IMR-90 (cell line): Measurements from ENCODE around the gene HDAC7. TPM values are rescaled to one million over a fixed set of nuclear protein-coding genes. Genes with fewer than 3 reads are reported as not detected.

ENCODE experiments used
- ATAC-seq: fragments of 200-7000 bp; cut with Tn5 transposase; 2 replicates; pipeline ENCODE4 v1.9.1; 2020; ENCODE audit warnings: low read depth, mild to moderate bottlenecking, moderate library complexity
- BruUV-seq: library from RNA; stranded (reverse); fragments of 400-500 nt; replicated peaks from 2 replicates; lab custom pipeline; 2021; lab: Mats Ljungman, UMichigan
- CTCF ChIA-PET: fragments of 300-600 bp; formaldehyde crosslinking; extraction: SDS; loops from one replicate; lab custom pipeline; 2021; ENCODE audit warnings: antibody characterized with exemption; lab: Yijun Ruan, JAX
- POLR2A ChIA-PET: fragments of 300-600 bp; sonication (Branson Sonifier 250); formaldehyde crosslinking; loops from one replicate; lab custom pipeline; 2022; ENCODE audit warnings: antibody characterized with exemption; ENCODE audit not compliant: unreplicated experiment; lab: Charles Lee
- DNase-seq: peaks from one replicate; pipeline ENCODE4 v3.0.0; 2013
- H2AFZ ChIP-seq: replicated peaks from 2 replicates; pipeline ENCODE3; 2013; ENCODE audit warnings: low read length, mild to moderate bottlenecking; ENCODE audit not compliant: poor library complexity
- H2AK5ac ChIP-seq: 2 replicates; pipeline ENCODE4 v1.6.1; 2013; ENCODE audit warnings: low read depth, low read length, inconsistent platforms
- H2AK9ac ChIP-seq: replicated peaks from 2 replicates; pipeline ENCODE3; 2013; ENCODE audit warnings: mild to moderate bottlenecking, low read depth, low read length, moderate library complexity; ENCODE audit not compliant: poor library complexity
- H2BK120ac ChIP-seq: 2 replicates; pipeline ENCODE4 v1.6.1; 2013; ENCODE audit warnings: low read depth, low read length, inconsistent platforms
- H2BK15ac ChIP-seq: 3 replicates; pipeline ENCODE4 v1.6.1; 2013; ENCODE audit warnings: low read depth, low read length, inconsistent platforms
- H2BK20ac ChIP-seq: 2 replicates; pipeline ENCODE4 v1.6.1; 2013; ENCODE audit warnings: low read depth, mild to moderate bottlenecking, inconsistent platforms, low read length, moderate library complexity
- H2BK5ac ChIP-seq: 2 replicates; pipeline ENCODE4 v1.6.1; 2013; ENCODE audit warnings: mild to moderate bottlenecking, low read depth, low read length, inconsistent platforms; ENCODE audit not compliant: poor library complexity, severe bottlenecking
- H3K14ac ChIP-seq: replicated peaks from 2 replicates; pipeline ENCODE4 v1.6.1; 2013; ENCODE audit warnings: low read depth, low read length, inconsistent platforms
- H3K18ac ChIP-seq: 2 replicates; pipeline ENCODE4 v1.6.1; 2013; ENCODE audit warnings: low read depth, low read length, control low read depth
- H3K23ac ChIP-seq: 2 replicates; pipeline ENCODE4 v1.6.1; 2013; ENCODE audit warnings: low read depth, low read length, inconsistent platforms
- H3K27ac ChIP-seq: 2 replicates; pipeline ENCODE4 v1.5.1; 2013; ENCODE audit warnings: mild to moderate bottlenecking, control low read depth, low read length; ENCODE audit not compliant: insufficient read depth
- H3K27me3 ChIP-seq: 2 replicates; pipeline ENCODE4 v1.6.1; 2013; ENCODE audit warnings: low read length; ENCODE audit not compliant: control insufficient read depth, insufficient read depth
- H3K36me3 ChIP-seq: 2 replicates; pipeline ENCODE4 v1.6.1; 2013; ENCODE audit warnings: low read length, mixed read lengths; ENCODE audit not compliant: control insufficient read depth, insufficient read depth
- H3K4ac ChIP-seq: 2 replicates; pipeline ENCODE4 v1.6.1; 2013; ENCODE audit warnings: low read depth, low read length, inconsistent platforms
- H3K4me1 ChIP-seq: 2 replicates; pipeline ENCODE4 v1.6.1; 2013; ENCODE audit warnings: low read length, mixed read lengths; ENCODE audit not compliant: control insufficient read depth, insufficient read depth
- H3K4me2 ChIP-seq: 2 replicates; pipeline ENCODE4 v1.6.1; 2013; ENCODE audit warnings: low read depth, mild to moderate bottlenecking, control low read depth, low read length, moderate library complexity
- H3K4me3 ChIP-seq: 2 replicates; pipeline ENCODE4 v1.5.1; 2013; ENCODE audit warnings: low read depth, mild to moderate bottlenecking, control low read depth, low read length, moderate library complexity; ENCODE audit not compliant: insufficient read depth
- H3K56ac ChIP-seq: 2 replicates; pipeline ENCODE4 v1.6.1; 2013; ENCODE audit warnings: low read length, inconsistent platforms; ENCODE audit not compliant: insufficient read depth; ENCODE audit errors: extremely low read depth
- H3K79me1 ChIP-seq, 2 experiments: 2 replicates each; pipeline ENCODE4 v1.6.1; 2013; ENCODE audit warnings: low read length in 2 of 2, inconsistent platforms in 1 of 2, low read depth in 1 of 2
- H3K9ac ChIP-seq: 2 replicates; pipeline ENCODE4 v1.6.1; 2013; ENCODE audit warnings: low read depth, low read length, control low read depth
- H3K9me1 ChIP-seq: 2 replicates; pipeline ENCODE4 v1.6.1; 2013; ENCODE audit warnings: low read length, inconsistent platforms; ENCODE audit not compliant: insufficient read depth
- H3K9me3 ChIP-seq: 2 replicates; pipeline ENCODE4 v1.6.1; 2013; ENCODE audit warnings: low read length; ENCODE audit not compliant: control insufficient read depth, insufficient read depth
- H4K20me1 ChIP-seq: 2 replicates; pipeline ENCODE4 v1.6.1; 2013; ENCODE audit warnings: low read length, inconsistent platforms; ENCODE audit not compliant: insufficient read depth
- H4K5ac ChIP-seq: 2 replicates; pipeline ENCODE4 v1.6.1; 2013; ENCODE audit warnings: mild to moderate bottlenecking, low read depth, low read length, control low read depth
- H4K8ac ChIP-seq, 2 experiments: 2 replicates each; pipeline ENCODE4 v1.6.1; 2013; ENCODE audit warnings: low read depth in 2 of 2, low read length in 2 of 2, control low read depth in 1 of 2, inconsistent platforms in 1 of 2
- H4K91ac ChIP-seq: 2 replicates; pipeline ENCODE4 v1.6.1; 2013; ENCODE audit warnings: low read depth, low read length, inconsistent platforms; ENCODE audit not compliant: insufficient read depth
- POLR2A ChIP-seq: IDR thresholded peaks from 2 replicates; pipeline ENCODE4 v1.6.1; 2012; ENCODE audit warnings: mild to moderate bottlenecking, low read depth, low read length
- WGBS, 2 experiments: methylation state at CpG; one replicate each; pipeline versions ENCODE4 v1.1.5 to v1.1.7; 2013; ENCODE audit warnings: missing lambda C conversion rate in 2 of 2; ENCODE audit not compliant: insufficient read length in 1 of 2; ENCODE audit errors: extremely low coverage in 2 of 2; 5-methylcytosine and 5-hydroxymethylcytosine counted together
- dilution Hi-C: fragments of 300-500 bp; cut with HindIII; formaldehyde crosslinking; loops from one replicate; pipeline ENCODE4 v1.14.3; 2018; ENCODE audit warnings: low sequenced_read_pairs; ENCODE audit not compliant: unreplicated experiment
- in situ Hi-C: fragments of 300-500 bp; cut with MboI; formaldehyde crosslinking; loops from 3 replicates; pipeline ENCODE4 v1.14.3; 2019; ENCODE audit warnings: low sequenced_read_pairs, inconsistent platforms, mixed read lengths
- intact Hi-C: fragments of 100-400 bp; cut with micrococcal nuclease; formaldehyde crosslinking; loops from 2 replicates; pipeline ENCODE4 v1.10.0; 2022
- polyA plus RNA-seq, 3 experiments: library from polyadenylated mRNA; depleted of rRNA; stranded (reverse); fragments of >200 nt; gene quantifications; 2 replicates each; pipeline ENCODE4 v1.2.3, GENCODE V29; 2012; ENCODE audit warnings: low replicate concordance in 1 of 3
- total RNA-seq: library from RNA; depleted of rRNA; stranded (reverse); fragments of >200 nt; gene quantifications from 2 replicates; pipeline ENCODE4 v1.2.3, GENCODE V29; 2012

HDAC7 gene
- total and polyA plus RNA-seq, 2 of the 4 experiments (the other 2 are of a cell fraction), result 10.4 to 64.7 TPM

DNA sequence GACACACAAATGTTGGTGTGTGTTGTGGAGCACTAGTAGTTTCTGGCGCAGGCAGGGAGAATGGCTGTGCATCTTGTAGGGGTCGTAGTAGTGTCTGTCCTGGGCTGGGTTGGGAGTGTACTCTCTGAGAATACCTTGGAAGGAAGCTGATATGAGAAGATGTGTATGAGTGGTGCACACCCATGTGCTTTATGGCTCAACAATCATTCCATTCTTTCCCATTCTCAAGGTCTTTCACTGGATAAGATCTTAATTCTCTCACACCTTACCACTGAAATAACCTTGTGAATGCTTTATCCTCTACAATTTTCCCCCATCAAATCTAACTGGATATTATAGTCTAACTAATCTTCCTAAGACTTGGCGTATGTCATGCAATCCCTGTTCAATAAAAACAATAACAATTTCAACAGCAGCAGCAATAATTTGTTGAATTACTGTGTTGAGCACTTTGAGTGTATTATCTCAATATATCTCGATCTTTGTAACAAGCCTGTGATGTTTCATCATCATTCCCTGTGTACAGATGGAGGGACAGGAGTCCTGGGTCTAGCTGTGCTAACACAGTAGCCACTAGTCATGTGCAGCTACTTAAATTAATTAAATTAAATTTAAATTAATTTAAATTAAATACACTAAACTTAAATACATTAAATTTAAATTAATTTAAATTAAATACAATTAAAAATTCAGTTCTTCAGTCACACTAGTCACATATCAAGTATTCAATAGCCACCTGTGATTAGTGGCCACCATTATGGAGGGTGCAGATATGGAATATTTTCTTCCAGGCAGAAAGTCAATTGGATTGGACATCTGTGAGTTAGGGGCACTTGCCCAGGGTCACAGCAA lies 50.2 kb downstream of the HDAC7 start:
- Histone ChIP-seq H4K91ac (no peak overlapping the region), H3K36me3 (no peaks in the 10 kb centered on the region), H3K4me1 (peaks cover 9% of the 10 kb centered on the region), H3K4ac (no peak overlapping the region), H3K9me3 (no peaks in the 10 kb centered on the region), H2BK120ac (no peak overlapping the region), H3K4me3 (no peak overlapping the region), H3K56ac (no peak overlapping the region), H2BK15ac (0 out of 3 replicates have a peak overlapping the region, but pooled peaks have one; percentile 1), H3K79me1 (peaks cover 0 to 3% of the 10 kb centered on the region in 2 experiments; a peak in 1 of 4 replicates), H3K27me3 (no peaks in the 10 kb centered on the region), H2AK9ac (no peak overlapping the region), H3K14ac (no peak overlapping the region), H2BK5ac (no peak overlapping the region), H4K5ac (no peak overlapping the region), H2AFZ (no peak overlapping the region), H4K8ac (no peak overlapping the region), H3K9ac (no peak overlapping the region), H2BK20ac (no peak overlapping the region), H3K4me2 (no peak overlapping the region), H2AK5ac (peak overlapping the region; percentile 3; the same call in 1 of the 2 replicates), H3K27ac (no peak overlapping the region), H3K18ac (no peak overlapping the region), H4K20me1 (no peaks in the 10 kb centered on the region), H3K23ac (no peak overlapping the region), H3K9me1 (peaks cover under 1% of the 10 kb centered on the region; the same call in 1 of the 2 replicates)
- no peak for ATAC-seq
- intact Hi-C loops (loop anchor here (5.0 to 10.0 kb wide), 2 partner anchors 222 to 735 kb away; no protein-coding TSS in a partner anchor), in situ Hi-C loops (no loop called here), dilution Hi-C loops (no loop called here)
- no peak for DNase-seq
- POLR2A ChIA-PET, result no interaction called here
- BruUV-seq, result no TSS peak
- no CpG with 5 or more reads among the region's 4 CpGs for WGBS, 2 experiments
- TF ChIP-seq POLR2A, result no peak
- CTCF ChIA-PET, result interaction anchor here (0.8 to 2.3 kb wide), 3 partner anchors 10 to 55 kb away, joined by 3 to 7 read pairs (median 4); partner anchors contain the start of gene RAPGEF3
